SK-MEL-5 (cell line): ENCODE results near the gene PICK1. TPM values are rescaled to one million over a fixed set of nuclear protein-coding genes. Genes with fewer than 3 reads are reported as not detected.
"Not testable (repeated sequence)": the region's sequence is repeated elsewhere in the genome, so short reads cannot be mapped to it uniquely, and the experiment has no call there.

ENCODE experiments used
- DNase-seq: peaks from one replicate; pipeline ENCODE4 v3.0.0-alpha.2; 2016; ENCODE audit warnings: low read depth, low spot score
- in situ Hi-C: cut with HindIII; loops from 2 replicates; pipeline ENCODE4 v1.10.0; 2016; ENCODE audit warnings: low sequenced_read_pairs, high pct_unique_total_duplicates, low pct_unique_long_range_greater_than_20kb
- total RNA-seq: library from RNA; depleted of rRNA; stranded (reverse); fragments of >200 nt; shearing (Covaris generic); gene quantifications from 2 replicates; pipeline ENCODE4 v1.2.3, GENCODE V29; 2014

PICK1 gene
- total RNA-seq, 1 experiment from 2014 or later, result 35.7 TPM

GRCh38 chr22:38068641-38069371 lies 11.6 kb downstream of the PICK1 start:
- DNase-seq, result no peak
- in situ Hi-C loops, result no loop called here

GRCh38 chr22:38069372-38070249 lies 12.4 kb downstream of the PICK1 start:
- in situ Hi-C loops, result no loop called here
- peak; percentile 81 for DNase-seq

GRCh38 chr22:38070250-38070921 lies 13.2 kb downstream of the PICK1 start:
- in situ Hi-C loops, result no loop called here
- DNase-seq, result no peak

- no peak for DNase-seq
- in situ Hi-C loops, result no loop called here
These were observed 14.5 kb downstream of the PICK1 start for GRCh38 chr22:38071421-38072321.

GRCh38 chr22:38072322-38073149 lies 15.3 kb downstream of the PICK1 start:
- DNase-seq, result no peak
- in situ Hi-C loops, result no loop called here

GRCh38 chr22:38073150-38074130 lies 16.2 kb downstream of the PICK1 start:
- in situ Hi-C loops, result no loop called here
- no peak for DNase-seq

- in situ Hi-C loops, result no loop called here
- no peak for DNase-seq
These were observed 17.2 kb downstream of the PICK1 start for GRCh38 chr22:38074181-38075104.

GRCh38 chr22:38075105-38075825 lies 18.1 kb downstream of the PICK1 start:
- DNase-seq, result no peak
- in situ Hi-C loops, result no loop called here

- in situ Hi-C loops, result no loop called here
- DNase-seq, result no peak
These were observed 18.8 kb downstream of the PICK1 start for GRCh38 chr22:38075961-38076360.

- in situ Hi-C loops, result no loop called here
- DNase-seq, result no peak
These were observed 19.9 kb downstream of the PICK1 start for GRCh38 chr22:38077096-38077495.

GRCh38 chr22:38077595-38077994 lies 20.4 kb downstream of the PICK1 start:
- in situ Hi-C loops, result no loop called here
- DNase-seq, result no peak

GRCh38 chr22:38078046-38078840 lies 21.0 kb downstream of the PICK1 start:
- DNase-seq, result no peak
- in situ Hi-C loops, result no loop called here

GRCh38 chr22:38079208-38079607 lies 22.0 kb downstream of the PICK1 start:
- DNase-seq, in situ Hi-C loops: not testable (repeated sequence)
